ENCODE results near the gene ANXA11.

ANXA11 gene

DNA sequence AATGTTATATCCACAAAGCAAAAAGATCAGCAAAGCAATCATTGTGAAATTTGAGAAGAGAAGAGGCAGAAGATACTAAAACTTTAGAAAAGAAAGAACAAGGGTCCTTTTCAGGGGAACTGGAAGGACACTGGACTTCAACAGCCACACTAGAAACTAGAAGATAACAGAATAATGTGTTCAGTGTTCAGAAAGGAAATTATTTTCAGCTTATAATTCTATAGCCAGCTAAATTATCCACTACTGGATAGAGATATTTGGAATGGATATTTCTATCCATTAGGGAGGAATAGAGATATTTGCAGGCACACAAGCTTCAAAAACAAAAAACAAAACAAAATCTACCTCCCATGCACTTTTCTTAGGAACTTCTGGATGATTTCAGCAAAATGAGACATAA lies 12.8 kb downstream of the ANXA11 start:
- H3K27me3 ChIP-seq, result no peaks in the 10 kb centered on the region
- TF ChIP-seq, protein P1, sequence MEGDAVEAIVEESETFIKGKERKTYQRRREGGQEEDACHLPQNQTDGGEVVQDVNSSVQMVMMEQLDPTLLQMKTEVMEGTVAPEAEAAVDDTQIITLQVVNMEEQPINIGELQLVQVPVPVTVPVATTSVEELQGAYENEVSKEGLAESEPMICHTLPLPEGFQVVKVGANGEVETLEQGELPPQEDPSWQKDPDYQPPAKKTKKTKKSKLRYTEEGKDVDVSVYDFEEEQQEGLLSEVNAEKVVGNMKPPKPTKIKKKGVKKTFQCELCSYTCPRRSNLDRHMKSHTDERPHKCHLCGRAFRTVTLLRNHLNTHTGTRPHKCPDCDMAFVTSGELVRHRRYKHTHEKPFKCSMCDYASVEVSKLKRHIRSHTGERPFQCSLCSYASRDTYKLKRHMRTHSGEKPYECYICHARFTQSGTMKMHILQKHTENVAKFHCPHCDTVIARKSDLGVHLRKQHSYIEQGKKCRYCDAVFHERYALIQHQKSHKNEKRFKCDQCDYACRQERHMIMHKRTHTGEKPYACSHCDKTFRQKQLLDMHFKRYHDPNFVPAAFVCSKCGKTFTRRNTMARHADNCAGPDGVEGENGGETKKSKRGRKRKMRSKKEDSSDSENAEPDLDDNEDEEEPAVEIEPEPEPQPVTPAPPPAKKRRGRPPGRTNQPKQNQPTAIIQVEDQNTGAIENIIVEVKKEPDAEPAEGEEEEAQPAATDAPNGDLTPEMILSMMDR (IDR thresholded peaks at IDR 0.05), result no peak
- peaks cover 14% of the 10 kb centered on the region for H3K36me3 ChIP-seq
- peak overlapping the region in 1 of 2 experiments; percentile 38 for H3K4me3 ChIP-seq (ENCODE audit: low read depth in 1 of 2, low read length in 1 of 2)
- H3K27ac ChIP-seq, result peak overlapping the region; percentile 91
- H3K4me1 ChIP-seq (ENCODE audit: control insufficient read depth in 1 of 2, insufficient read depth in 1 of 2, low read depth in 1 of 2, low read length in 1 of 2), result peaks cover 100% of the 10 kb centered on the region in 2 experiments
- no peaks in the 10 kb centered on the region for H3K9me3 ChIP-seq

DNA sequence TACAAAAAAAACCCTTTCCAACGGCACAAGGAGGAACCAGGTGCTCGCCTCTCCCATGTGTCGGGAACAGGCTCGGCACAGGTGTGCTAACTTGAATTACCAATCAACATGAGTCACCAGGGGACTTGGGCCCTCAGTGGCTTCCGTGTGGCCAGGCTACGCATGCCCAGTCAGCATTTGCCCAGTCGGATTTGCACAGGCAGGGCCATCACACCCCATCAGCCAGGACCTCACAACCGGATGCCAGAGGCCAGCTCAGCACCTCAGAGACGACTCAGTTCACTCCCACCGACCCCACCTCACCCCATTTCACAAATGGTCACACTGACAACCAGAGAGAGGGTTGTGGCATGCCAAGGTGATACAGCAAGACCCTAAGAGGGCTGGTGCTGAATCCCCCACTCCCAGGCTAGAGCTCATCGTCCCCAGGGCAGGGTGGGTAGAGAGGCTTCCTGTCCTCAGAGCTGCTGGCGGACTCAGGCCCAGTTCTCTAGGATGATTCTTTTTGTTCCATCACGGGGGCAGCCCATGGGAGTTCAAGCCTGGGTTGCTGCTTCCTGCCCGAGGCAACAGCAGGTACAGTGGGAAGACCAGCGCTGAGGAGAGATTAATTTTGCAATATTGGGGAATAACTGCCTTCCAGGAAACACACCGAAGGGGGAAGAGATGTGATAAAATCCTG lies 13.6 kb downstream of the ANXA11 start:
- Histone ChIP-seq H3K27me3 (no peaks in the 10 kb centered on the region), H3K4me1 (ENCODE audit: control insufficient read depth in 1 of 2, insufficient read depth in 1 of 2, low read depth in 1 of 2, low read length in 1 of 2) (peaks cover 100% of the 10 kb centered on the region in 2 experiments), H3K9me3 (no peaks in the 10 kb centered on the region), H3K27ac (peak overlapping the region; percentile 91), H3K4me3 (ENCODE audit: low read depth in 1 of 2, low read length in 1 of 2) (peak overlapping the region; percentile 24 to 38), H3K36me3 (peaks cover 13% of the 10 kb centered on the region)
- TF ChIP-seq, protein P1 (IDR thresholded peaks at IDR 0.05), result no peak

DNA sequence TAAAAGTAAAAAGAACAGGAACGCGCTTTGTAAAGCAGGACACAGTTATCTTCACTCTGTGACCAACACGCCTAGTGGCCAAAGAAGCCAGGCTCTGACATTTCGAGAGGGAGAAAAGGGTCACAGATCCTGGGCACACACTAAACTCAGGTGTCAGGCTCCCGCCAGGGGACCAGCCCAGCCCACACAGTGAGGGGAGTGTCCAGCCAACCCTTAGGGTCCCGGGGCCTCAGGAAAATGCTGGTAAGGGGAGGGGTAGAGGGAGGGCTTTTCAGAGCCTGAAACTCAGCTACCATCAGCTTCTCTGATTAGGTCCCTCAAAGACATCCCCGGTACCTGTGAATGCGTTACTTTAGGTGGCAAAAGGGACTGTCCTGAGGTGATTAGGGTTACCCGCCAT lies 16.6 kb downstream of the ANXA11 start:
- H3K27ac ChIP-seq, result peak overlapping the region; percentile 91

DNA sequence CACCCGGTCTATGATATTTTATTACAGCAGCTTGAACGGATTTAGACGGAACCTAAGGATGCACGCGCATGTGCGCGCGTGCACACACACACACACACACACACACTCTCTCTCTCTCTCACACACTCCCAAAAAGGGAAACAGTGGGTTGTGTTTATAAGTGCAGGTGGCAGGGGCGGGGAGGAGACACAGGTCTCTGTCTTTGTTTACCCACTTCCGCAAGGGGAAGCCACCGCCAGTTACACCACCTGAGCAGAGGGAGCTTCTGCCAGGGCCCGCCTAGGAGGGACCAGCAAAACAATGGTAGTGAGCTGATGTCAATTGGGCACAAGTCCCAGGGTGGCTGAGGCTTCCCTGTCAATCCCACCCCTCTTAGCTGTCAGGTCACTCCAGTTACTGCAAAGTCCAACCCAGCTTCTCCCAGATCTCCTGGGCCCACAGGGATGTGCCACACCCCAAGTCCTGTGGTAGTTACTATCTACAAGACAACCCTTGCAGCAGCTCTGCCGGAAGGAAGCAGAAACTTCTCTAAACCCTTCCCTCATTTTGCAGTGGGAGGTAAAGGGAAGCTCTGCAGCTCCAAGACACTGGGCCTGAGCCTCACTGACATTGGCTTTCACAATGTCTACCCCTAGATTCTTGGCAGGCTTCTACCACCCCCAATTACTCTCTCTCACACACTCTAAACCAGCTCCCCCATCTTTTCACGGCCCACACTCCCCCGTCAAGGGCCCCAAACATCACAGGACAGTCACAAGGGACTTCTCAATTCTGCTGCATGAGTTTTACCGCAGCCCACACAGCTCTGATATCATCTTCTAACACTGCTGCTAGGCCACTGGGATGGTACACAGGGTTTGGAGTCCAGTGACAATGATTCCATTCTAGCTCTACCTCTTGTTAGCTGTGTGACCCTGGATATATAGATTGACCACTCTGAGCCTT lies 17.6 kb downstream of the ANXA11 start:
- TF ChIP-seq, protein P1 (IDR thresholded peaks at IDR 0.05), result no peak
- peak overlapping the region; percentile 48 to 59 for H3K4me3 ChIP-seq (ENCODE audit: low read depth in 1 of 2, low read length in 1 of 2)
- peaks cover 100% of the 10 kb centered on the region in 2 experiments for H3K4me1 ChIP-seq (ENCODE audit: control insufficient read depth in 1 of 2, insufficient read depth in 1 of 2, low read depth in 1 of 2, low read length in 1 of 2)
- peaks cover 13% of the 10 kb centered on the region for H3K36me3 ChIP-seq
- no peaks in the 10 kb centered on the region for H3K9me3 ChIP-seq
- H3K27ac ChIP-seq, result peak overlapping the region; percentile 91
- no peaks in the 10 kb centered on the region for H3K27me3 ChIP-seq

More for the DNA sequence above, 16.6 kb downstream of the ANXA11 start:
- peak overlapping the region; percentile 48 to 59 for H3K4me3 ChIP-seq (ENCODE audit: low read depth in 1 of 2, low read length in 1 of 2)
- peaks cover 7% of the 10 kb centered on the region for H3K36me3 ChIP-seq
- no peaks in the 10 kb centered on the region for H3K9me3 ChIP-seq
- H3K27me3 ChIP-seq, result no peaks in the 10 kb centered on the region
- TF ChIP-seq, protein P1 (IDR thresholded peaks at IDR 0.05), result no peak
- peaks cover 100% of the 10 kb centered on the region in 2 experiments for H3K4me1 ChIP-seq (ENCODE audit: control insufficient read depth in 1 of 2, insufficient read depth in 1 of 2, low read depth in 1 of 2, low read length in 1 of 2)

DNA sequence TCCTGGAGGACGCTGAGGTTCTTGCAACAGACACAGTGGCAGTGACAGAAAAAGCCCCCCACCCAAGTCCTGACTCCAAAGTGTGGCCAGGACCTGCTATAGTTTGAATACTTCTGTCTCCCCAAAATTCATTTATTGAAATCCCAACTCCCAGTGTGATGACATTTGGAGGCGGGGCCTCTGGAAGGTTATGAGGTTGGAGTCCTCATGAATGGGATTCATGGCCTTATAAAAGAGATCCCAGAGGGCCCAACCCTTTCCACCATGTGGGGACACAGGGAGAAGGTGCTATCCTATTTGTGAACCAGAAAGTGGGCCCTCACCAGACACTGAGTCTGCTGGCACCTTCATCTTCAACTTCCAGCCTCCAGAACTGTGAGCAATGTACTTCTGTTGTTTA lies 18.3 kb downstream of the ANXA11 start:
- H3K4me3 ChIP-seq (ENCODE audit: low read depth in 1 of 2, low read length in 1 of 2), result peak overlapping the region; percentile 48 to 59
- no peaks in the 10 kb centered on the region for H3K9me3 ChIP-seq
- H3K27me3 ChIP-seq, result no peaks in the 10 kb centered on the region
- peaks cover 13% of the 10 kb centered on the region for H3K36me3 ChIP-seq
- peak overlapping the region; percentile 91 for H3K27ac ChIP-seq
- H3K4me1 ChIP-seq (ENCODE audit: control insufficient read depth in 1 of 2, insufficient read depth in 1 of 2, low read depth in 1 of 2, low read length in 1 of 2), result peaks cover 96 to 100% of the 10 kb centered on the region in 2 experiments
- TF ChIP-seq, protein P1 (IDR thresholded peaks at IDR 0.05), result no peak
